Measurements from ENCODE around the gene SUPT4H1.
A peak's percentile ranks its signal among the peaks of the same experiment; 100 is the strongest.
"Not testable (repeated sequence)": the region's sequence is repeated elsewhere in the genome, so short reads cannot be mapped to it uniquely, and the experiment has no call there.

Gene SUPT4H1

DNA sequence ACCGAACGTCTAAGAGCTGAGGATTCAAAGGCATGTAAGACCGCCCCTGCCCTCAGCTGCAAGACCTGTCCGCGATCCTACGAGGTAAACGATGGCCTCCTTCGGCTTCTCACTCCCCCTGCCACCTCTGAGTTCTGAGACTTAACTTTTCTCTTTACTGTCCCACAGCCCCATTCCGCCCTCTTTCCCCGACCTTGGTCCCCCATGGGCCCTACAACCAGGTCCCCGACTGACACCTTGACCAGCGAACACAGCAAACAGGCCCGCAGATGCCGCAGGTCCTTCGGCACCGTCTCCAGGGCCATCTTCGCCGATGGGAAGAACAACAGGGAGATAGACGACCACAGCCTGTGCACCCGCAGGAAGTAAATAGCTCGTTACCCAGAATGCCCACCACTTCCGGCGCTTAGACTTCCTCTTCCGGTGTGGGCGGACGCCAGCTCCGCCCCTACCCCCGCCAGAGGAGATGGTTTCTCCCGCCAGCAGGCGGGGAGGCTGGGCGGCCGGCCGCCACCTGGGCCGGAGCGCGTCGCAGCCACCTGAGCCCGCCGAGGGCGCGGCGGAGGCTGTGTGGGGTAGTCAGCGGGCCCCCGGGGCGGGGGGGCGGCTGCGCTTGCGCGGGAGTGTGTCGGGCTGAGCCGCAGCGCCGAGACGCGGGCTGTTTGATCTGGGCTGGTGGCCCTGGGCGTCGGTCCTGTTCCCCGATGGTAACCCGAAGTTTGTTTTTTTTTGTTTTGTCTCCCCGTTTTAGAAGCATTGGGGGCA lies at the start of gene SUPT4H1:
Gene SUPT4H1 (minus strand): TSS at position 371 of the 765 bp plus-strand sequence. CDS start 66 bp downstream, at position 305.
- peak; percentile 83 to 85 for DNase-seq (ENCODE audit: low read depth in 2 of 2)

DNA sequence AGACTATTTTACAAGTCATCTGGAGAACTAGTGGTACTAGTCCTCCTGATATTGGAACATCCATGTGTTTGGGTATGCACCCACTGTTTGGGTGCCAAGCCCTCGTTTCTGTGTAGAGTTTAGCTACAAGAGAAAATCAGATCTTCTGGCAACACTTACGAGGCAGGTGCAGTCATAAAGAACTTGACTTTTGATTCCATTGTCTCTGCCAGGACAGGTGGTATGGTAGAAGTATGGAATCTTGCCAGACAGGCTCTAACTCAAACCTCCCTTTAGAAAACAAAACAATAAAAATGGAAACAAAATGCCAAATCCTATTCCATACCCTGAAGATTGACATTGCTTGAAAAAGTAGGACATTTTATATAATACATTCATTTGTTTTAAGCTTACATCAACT lies 49.3 kb upstream of the SUPT4H1 start:
- no peak for DNase-seq (ENCODE audit: low read depth in 2 of 2)

- DNase-seq (ENCODE audit: low read depth in 2 of 2): no peak
Measured at GRCh38 chr17:58400826-58401225, 48.8 kb upstream of the SUPT4H1 start.

- no peak for DNase-seq (ENCODE audit: low read depth in 2 of 2)
Measured at GRCh38 chr17:58399974-58400373, 48.0 kb upstream of the SUPT4H1 start.

GRCh38 chr17:58398574-58399266 lies 46.7 kb upstream of the SUPT4H1 start:
- DNase-seq (ENCODE audit: low read depth in 2 of 2): no peak

DNA sequence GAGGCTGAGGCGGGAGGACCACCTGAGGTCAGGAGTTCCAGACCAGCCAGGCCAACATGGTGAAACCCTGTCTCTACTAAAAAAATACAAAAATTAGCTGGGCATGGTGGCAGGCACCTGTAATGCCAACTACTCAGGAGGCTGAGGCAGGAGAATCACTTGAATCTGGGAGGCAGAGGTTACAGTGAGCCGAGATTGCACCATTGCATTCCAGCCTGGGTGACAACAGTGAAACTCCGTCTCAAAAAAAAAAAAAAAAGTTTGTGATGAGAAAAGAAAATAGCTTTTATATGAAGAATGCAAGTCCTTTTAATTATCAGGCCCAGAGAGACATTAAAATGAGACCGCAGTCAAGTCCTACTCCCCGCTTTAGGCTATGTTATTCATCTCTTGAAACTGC lies 45.4 kb upstream of the SUPT4H1 start:
- DNase-seq (ENCODE audit: low read depth in 2 of 2): not testable (repeated sequence)

- no peak for DNase-seq (ENCODE audit: low read depth in 2 of 2)
Measured at GRCh38 chr17:58396173-58396572, 44.2 kb upstream of the SUPT4H1 start.

GRCh38 chr17:58394534-58395223 lies 42.7 kb upstream of the SUPT4H1 start:
- DNase-seq (ENCODE audit: low read depth in 2 of 2): no peak

- no peak for DNase-seq (ENCODE audit: low read depth in 2 of 2)
Measured at GRCh38 chr17:58391302-58391984, 39.4 kb upstream of the SUPT4H1 start.

GRCh38 chr17:58390884-58391283 lies 38.9 kb upstream of the SUPT4H1 start:
- no peak for DNase-seq (ENCODE audit: low read depth in 2 of 2)

DNA sequence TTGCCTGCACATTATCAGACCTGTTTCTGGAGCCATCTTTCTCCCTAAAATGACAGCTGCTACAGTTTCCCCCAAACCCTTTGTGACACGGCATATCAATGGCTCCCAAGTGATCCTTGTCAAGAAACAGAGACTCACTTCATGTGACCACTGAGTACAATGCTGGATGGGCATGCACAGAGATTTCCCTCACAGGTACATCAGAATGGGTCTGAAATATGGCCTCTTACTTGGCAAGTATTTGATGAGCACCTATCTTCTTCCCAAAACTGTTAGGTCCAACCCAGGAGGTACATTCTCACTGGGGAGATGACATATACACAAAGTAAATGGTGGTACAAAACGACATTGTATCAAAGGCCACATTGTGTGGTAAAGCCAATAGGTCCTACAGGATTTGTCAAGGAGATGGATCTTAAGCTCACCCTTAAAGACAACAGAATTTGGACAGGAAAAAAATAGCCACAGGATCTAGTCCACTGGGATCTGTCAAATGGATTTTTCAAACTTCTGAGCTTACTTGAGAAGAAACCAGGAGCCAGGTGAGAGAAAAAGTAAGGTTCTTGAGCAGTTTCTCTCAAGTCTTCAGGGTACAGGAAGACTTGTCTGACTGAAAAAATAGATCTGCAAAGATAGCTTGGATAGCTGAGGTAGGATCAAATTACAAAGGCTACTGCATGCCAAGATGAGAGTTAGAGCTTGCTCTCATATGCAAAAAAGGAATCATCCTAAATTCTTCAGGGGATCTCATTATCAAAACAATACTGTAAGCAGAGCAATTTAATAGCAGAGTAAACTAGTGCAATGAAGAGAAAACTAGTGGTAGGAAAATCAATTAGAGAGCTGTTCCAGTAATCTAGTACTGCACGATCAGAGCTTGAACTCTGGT lies 36.5 kb upstream of the SUPT4H1 start:
- no peak for DNase-seq (ENCODE audit: low read depth in 2 of 2)

GRCh38 chr17:58387834-58388233 lies 35.8 kb upstream of the SUPT4H1 start:
- no peak for DNase-seq (ENCODE audit: low read depth in 2 of 2)

GRCh38 chr17:58386708-58387107 lies 34.7 kb upstream of the SUPT4H1 start:
- DNase-seq (ENCODE audit: low read depth in 2 of 2): no peak

GRCh38 chr17:58385359-58385899 lies 33.4 kb upstream of the SUPT4H1 start:
- no peak for DNase-seq (ENCODE audit: low read depth in 2 of 2)

- no peak for DNase-seq (ENCODE audit: low read depth in 2 of 2)
Measured at GRCh38 chr17:58384897-58385296, 32.9 kb upstream of the SUPT4H1 start.

- no peak for DNase-seq (ENCODE audit: low read depth in 2 of 2)
Measured at GRCh38 chr17:58383892-58384462, 32.0 kb upstream of the SUPT4H1 start.

DNA sequence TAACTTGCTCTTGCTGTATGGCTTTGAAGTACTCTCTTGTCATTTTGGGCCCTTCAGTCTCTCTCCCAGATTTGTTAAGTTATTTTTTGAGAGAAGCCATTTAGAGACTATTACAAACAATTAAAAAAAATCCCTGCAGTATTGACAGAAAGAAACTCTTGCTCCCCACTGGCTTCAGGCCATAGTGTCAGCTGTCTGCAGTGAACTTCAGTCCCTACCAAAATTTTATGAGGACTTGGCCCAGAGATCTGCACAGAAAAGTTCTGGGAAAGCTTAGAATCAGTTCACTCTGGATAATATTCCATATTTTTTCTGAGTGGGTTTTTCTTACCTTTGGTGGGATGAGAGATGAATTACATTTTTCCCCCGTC lies 30.9 kb upstream of the SUPT4H1 start:
- no peak for DNase-seq (ENCODE audit: low read depth in 2 of 2)

DNA sequence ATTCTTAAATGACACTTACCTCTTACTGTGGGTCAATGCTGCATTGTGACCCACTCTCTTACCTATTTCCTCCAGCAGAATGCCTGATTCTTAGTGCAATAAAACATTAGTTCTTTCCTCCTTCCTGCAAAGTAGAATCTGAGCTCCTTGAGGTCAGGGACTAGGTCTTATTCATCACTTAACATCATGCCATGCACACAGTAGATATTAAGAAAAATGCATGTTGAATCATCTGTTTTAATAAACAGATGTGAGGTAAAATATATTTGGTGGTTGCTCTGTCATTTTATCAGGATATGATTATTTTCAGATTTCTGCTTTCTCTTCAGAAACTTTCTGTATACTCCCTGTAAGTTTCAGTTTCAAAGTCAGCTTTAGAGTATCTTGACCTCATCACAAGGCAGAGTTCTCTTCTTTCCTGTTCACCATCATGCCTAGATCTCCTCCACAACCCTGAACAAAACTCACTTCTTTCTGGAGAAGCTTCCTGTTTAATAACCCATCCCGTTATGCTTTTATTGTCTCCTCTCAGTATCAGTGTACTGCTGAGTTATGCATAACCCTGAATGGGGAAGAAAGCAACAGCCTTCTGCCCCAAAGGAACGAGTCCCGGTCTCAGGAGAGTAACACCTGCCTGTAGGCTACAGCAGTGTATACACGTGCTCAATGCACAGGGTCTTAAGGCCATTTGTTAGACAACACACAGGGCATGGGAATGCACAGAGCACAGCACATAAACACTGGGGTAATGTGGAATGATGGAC lies 30.3 kb upstream of the SUPT4H1 start:
- no peak for DNase-seq (ENCODE audit: low read depth in 2 of 2)

GRCh38 chr17:58381124-58382035 lies 29.4 kb upstream of the SUPT4H1 start:
- no peak for DNase-seq (ENCODE audit: low read depth in 2 of 2)

All from stimulated activated CD4-positive, alpha-beta T cell treated with anti-CD3 and anti-CD28 coated beads, Interleukin-1b, Interleukin-23, amount 100 ng/mL, for 4 hours (primary cell).